MCF 10A (cell line): ENCODE results near the gene TOB2. TPM values are rescaled to one million over a fixed set of nuclear protein-coding genes. Genes with fewer than 3 reads are reported as not detected.
A peak's percentile ranks its signal among the peaks of the same experiment; 100 is the strongest.
"Not testable (repeated sequence)": the region's sequence is repeated elsewhere in the genome, so short reads cannot be mapped to it uniquely, and the experiment has no call there.

ENCODE experiments used
- BruUV-seq: library from RNA; stranded (reverse); fragments of 400-500 nt; replicated peaks from 2 replicates; lab custom pipeline; 2021; lab: Mats Ljungman, UMichigan
- CTCF ChIA-PET: fragments of 300-600 bp; sonication (Branson Sonifier 250); formaldehyde crosslinking; extraction: SDS; loops from one replicate; lab custom pipeline; 2021; ENCODE audit warnings: antibody characterized with exemption, inconsistent platforms; lab: Yijun Ruan, JAX
- POLR2A ChIA-PET: fragments of 300-600, 350-650 bp; sonication (Branson Sonifier 250); formaldehyde crosslinking; extraction: SDS; loops from one replicate; lab custom pipeline; 2020; ENCODE audit warnings: antibody characterized with exemption, inconsistent platforms; lab: Yijun Ruan, JAX
- DNase-seq: peaks from one replicate; pipeline ENCODE4 v3.0.0-alpha.2; 2018; ENCODE audit not compliant: unreplicated experiment
- H3K27ac Mint-ChIP-seq: one replicate; pipeline ENCODE4 v1.8.0; 2022; ENCODE audit warnings: mild to moderate bottlenecking, low read depth, mixed read lengths; ENCODE audit not compliant: unreplicated experiment
- H3K27me3 Mint-ChIP-seq: one replicate; pipeline ENCODE4 v1.8.0; 2022; ENCODE audit warnings: mixed read lengths; ENCODE audit not compliant: insufficient read depth, unreplicated experiment
- H3K36me3 Mint-ChIP-seq: one replicate; pipeline ENCODE4 v1.8.0; 2022; ENCODE audit warnings: mild to moderate bottlenecking, moderate library complexity, mixed read lengths; ENCODE audit not compliant: insufficient read depth, unreplicated experiment
- H3K4me1 Mint-ChIP-seq: one replicate; pipeline ENCODE4 v1.8.0; 2022; ENCODE audit warnings: mixed read lengths; ENCODE audit not compliant: insufficient read depth, unreplicated experiment
- H3K4me3 Mint-ChIP-seq: one replicate; pipeline ENCODE4 v1.8.0; 2022; ENCODE audit warnings: mild to moderate bottlenecking, moderate library complexity, mixed read lengths; ENCODE audit not compliant: unreplicated experiment
- H3K9me3 Mint-ChIP-seq: one replicate; pipeline ENCODE4 v1.8.0; 2022; ENCODE audit warnings: mixed read lengths; ENCODE audit not compliant: unreplicated experiment
- intact Hi-C: fragments of 100-400 bp; cut with micrococcal nuclease; formaldehyde crosslinking; loops from 2 replicates; pipeline ENCODE4 v1.14.1; 2022
- total RNA-seq: library from RNA; stranded (reverse); gene quantifications from 2 replicates; pipeline ENCODE4 v1.2.3, GENCODE V29; 2022
- TF ChIP-seq, protein P1 (sequence below): fragments of 200-600 bp; IDR thresholded peaks from one replicate; pipeline ENCODE4 v1.8.0; 2022; ENCODE audit warnings: antibody characterized with exemption, mild to moderate bottlenecking; ENCODE audit not compliant: unreplicated experiment

TOB2 gene
- total RNA-seq, 1 experiment from 2014 or later: 25.4 TPM

DNA sequence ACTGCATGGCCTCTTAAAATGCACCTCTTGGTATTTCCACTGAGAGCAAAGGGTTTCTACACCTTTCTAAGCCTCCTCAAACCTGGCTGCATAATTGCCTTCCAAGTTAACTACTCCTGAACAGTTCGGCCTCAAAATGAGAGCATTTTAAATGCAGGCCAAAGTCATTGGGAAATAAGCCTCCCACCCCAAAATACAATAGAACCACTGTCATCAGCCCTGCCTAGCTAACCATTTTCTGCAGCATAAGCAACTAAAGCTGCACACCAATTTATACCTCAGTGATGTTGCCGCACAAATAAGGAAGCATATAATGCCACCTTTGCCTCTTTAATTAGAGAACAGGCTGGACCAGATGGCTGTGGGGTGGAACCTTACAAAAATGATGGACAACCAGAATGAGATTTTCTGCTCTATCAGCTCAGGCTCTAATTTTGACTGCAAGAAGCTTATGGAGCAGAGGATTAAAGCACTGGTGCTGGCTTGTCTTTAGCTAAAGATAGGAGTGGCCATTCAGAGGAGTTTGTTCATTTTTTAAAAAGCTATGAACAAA is 4.3 kb downstream of the TOB2 start:
- no peaks in the 10 kb centered on the region for H3K4me1 Mint-ChIP-seq
- no peak overlapping the region for H3K27ac Mint-ChIP-seq
- CTCF ChIA-PET: interaction anchor here (0.6 to 1.6 kb wide), 5 partner anchors 14 to 59 kb away, joined by 3 to 11 read pairs (median 3); no protein-coding TSS in a partner anchor
- intact Hi-C loops: no loop called here
- TF ChIP-seq, protein P1, sequence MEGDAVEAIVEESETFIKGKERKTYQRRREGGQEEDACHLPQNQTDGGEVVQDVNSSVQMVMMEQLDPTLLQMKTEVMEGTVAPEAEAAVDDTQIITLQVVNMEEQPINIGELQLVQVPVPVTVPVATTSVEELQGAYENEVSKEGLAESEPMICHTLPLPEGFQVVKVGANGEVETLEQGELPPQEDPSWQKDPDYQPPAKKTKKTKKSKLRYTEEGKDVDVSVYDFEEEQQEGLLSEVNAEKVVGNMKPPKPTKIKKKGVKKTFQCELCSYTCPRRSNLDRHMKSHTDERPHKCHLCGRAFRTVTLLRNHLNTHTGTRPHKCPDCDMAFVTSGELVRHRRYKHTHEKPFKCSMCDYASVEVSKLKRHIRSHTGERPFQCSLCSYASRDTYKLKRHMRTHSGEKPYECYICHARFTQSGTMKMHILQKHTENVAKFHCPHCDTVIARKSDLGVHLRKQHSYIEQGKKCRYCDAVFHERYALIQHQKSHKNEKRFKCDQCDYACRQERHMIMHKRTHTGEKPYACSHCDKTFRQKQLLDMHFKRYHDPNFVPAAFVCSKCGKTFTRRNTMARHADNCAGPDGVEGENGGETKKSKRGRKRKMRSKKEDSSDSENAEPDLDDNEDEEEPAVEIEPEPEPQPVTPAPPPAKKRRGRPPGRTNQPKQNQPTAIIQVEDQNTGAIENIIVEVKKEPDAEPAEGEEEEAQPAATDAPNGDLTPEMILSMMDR: no peak
- no peak for DNase-seq
- H3K4me3 Mint-ChIP-seq: peak overlapping the region; percentile 96
- POLR2A ChIA-PET: interaction anchor here (0.6 to 9.4 kb wide), 3 partner anchors 25 to 346 kb away, joined by 3 to 302 read pairs (median 6); partner anchors contain the start of genes ACO2 and PHF5A
- H3K9me3 Mint-ChIP-seq: no peaks in the 10 kb centered on the region
- no TSS peak for BruUV-seq
- no peaks in the 10 kb centered on the region for H3K27me3 Mint-ChIP-seq
- H3K36me3 Mint-ChIP-seq: peaks cover 68% of the 10 kb centered on the region

GRCh38 chr22:41440511-41440910 is 6.1 kb downstream of the TOB2 start:
- POLR2A ChIA-PET, H3K27ac Mint-ChIP-seq, intact Hi-C loops, DNase-seq, BruUV-seq, H3K4me1 Mint-ChIP-seq, H3K27me3 Mint-ChIP-seq, H3K9me3 Mint-ChIP-seq, H3K4me3 Mint-ChIP-seq: not testable (repeated sequence)
- H3K36me3 Mint-ChIP-seq: peaks cover 79% of the 10 kb centered on the region
- CTCF ChIA-PET: interaction anchor here (0.6 kb wide), 1 partner anchor 396 kb away, joined by 3 read pairs; no protein-coding TSS in a partner anchor

DNA sequence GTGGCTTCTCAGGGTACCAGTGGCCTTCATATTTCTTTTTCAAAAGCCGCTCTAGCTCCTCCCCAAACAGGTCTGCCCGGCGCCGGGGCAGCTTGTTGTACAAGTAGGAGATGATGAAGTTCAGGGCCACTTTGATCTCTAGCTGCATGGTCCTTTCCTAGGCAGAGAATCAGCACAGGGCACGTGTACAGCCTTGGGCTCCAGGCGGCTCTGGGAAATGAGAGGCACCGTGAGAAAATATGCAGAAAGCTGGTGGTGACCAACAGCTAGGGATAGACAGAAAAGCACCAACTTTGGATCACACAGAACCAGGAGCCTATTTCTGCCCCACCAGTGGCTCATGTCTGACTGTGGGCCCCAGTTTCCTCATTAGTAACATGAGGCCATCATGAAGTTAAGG is 9.4 kb downstream of the TOB2 start:
- CTCF ChIA-PET: interaction anchor here (0.6 to 1.1 kb wide), 3 partner anchors 33 to 279 kb away, joined by 3 read pairs; no protein-coding TSS in a partner anchor
- no peaks in the 10 kb centered on the region for H3K27me3 Mint-ChIP-seq
- H3K4me3 Mint-ChIP-seq: no peak overlapping the region
- intact Hi-C loops: no loop called here
- H3K9me3 Mint-ChIP-seq: no peaks in the 10 kb centered on the region
- no peak for DNase-seq
- peak overlapping the region; percentile 23 for H3K27ac Mint-ChIP-seq
- POLR2A ChIA-PET: interaction anchor here (0.9 to 1.4 kb wide), 3 partner anchors 8 to 20 kb away, joined by 3 to 5 read pairs (median 3); no protein-coding TSS in a partner anchor
- H3K4me1 Mint-ChIP-seq: no peaks in the 10 kb centered on the region
- TF ChIP-seq, protein P1: no peak
- no TSS peak for BruUV-seq
- H3K36me3 Mint-ChIP-seq: peaks cover 86% of the 10 kb centered on the region

- intact Hi-C loops: no loop called here
- H3K4me3 Mint-ChIP-seq: no peak overlapping the region
- H3K4me1 Mint-ChIP-seq: no peaks in the 10 kb centered on the region
- no peak for DNase-seq
- no TSS peak for BruUV-seq
- TF ChIP-seq, protein P1: no peak
- peaks cover 86% of the 10 kb centered on the region for H3K36me3 Mint-ChIP-seq
- ChIA-PET POLR2A (interaction anchor here (0.6 to 1.4 kb wide), 5 partner anchors 9 to 196 kb away, joined by 3 to 5 read pairs (median 3); no protein-coding TSS in a partner anchor), CTCF (interaction anchor here (0.6 to 1.1 kb wide), 2 partner anchors 33 to 160 kb away, joined by 3 read pairs; no protein-coding TSS in a partner anchor)
- H3K27me3 Mint-ChIP-seq: no peaks in the 10 kb centered on the region
- H3K9me3 Mint-ChIP-seq: no peaks in the 10 kb centered on the region
- peak overlapping the region; percentile 23 for H3K27ac Mint-ChIP-seq
Measured at GRCh38 chr22:41436322-41437113, 10.1 kb downstream of the TOB2 start.
